T-helper 1 cell treated with Interleukin-12 subunit alpha and Interleukin-12 subunit beta and Interleukin-4 antibody, amounts not matched to agents 30 ng/mL and 1 ng/mL, for 36 hours (primary cell): ENCODE measurements around the gene PTDSS2. TPM values are rescaled to one million over a fixed set of nuclear protein-coding genes. Genes with fewer than 3 reads are reported as not detected.
"Not testable (repeated sequence)": the region's sequence is repeated elsewhere in the genome, so short reads cannot be mapped to it uniquely, and the experiment has no call there.

ENCODE experiments used
- intact Hi-C: fragments of 100-400 bp; cut with micrococcal nuclease; formaldehyde crosslinking; loops from one replicate; pipeline ENCODE4 v1.15.1; 2024
- total RNA-seq: library from RNA; stranded (reverse); gene quantifications from 2 replicates; pipeline ENCODE4 v1.2.3, GENCODE V29; 2022

Gene PTDSS2
- total RNA-seq, 1 donor from 2014 or later, result 30.8 TPM

DNA sequence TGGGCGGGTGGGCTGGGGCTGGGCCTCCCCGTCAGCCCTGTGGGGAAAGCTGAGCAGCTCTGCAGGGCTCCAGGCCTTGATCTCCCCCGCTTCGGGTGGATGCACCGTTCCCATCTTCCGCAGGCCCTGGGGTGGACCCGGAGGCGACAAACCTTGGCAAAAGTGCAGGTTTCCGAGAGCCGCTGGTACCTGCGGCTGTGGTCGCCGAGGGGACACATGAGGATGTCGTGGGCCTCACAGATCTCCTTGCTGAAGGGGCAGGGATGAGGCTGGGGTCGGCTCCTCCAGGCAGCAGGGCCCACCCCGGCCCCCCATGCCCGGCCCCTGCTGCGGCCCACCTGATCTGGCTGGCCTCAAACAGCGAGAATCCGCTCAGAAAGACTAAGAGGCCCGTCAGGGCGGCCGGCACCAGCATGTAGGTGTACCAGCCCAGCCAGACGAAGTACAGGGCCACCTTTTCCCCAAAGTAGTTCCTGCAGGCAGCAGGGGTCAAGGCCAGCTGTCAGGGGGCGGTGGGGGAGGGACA, 20.1 kb upstream of the PTDSS2 start:
- intact Hi-C loops, result no loop called here

DNA sequence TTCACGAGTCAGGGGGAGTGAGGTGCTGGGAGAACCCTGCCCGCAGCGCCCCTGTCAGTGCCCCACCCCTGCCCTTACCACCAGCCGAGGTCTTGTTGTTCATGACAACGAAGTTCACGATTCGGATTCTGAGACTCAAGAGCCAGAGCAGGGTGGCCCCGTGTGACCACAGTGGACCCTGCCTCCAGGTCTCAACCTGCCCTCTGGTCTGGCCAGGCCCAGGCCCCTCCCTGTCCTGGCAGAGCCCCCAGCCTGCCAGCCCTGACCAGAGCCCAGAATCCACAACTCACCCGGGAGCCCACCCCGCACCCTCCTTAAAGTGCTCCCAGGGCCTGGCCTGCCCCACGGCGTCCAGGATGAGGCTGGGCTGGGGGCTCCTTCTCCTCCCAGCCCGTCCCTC, 18.2 kb upstream of the PTDSS2 start:
- intact Hi-C loops, result no loop called here

DNA sequence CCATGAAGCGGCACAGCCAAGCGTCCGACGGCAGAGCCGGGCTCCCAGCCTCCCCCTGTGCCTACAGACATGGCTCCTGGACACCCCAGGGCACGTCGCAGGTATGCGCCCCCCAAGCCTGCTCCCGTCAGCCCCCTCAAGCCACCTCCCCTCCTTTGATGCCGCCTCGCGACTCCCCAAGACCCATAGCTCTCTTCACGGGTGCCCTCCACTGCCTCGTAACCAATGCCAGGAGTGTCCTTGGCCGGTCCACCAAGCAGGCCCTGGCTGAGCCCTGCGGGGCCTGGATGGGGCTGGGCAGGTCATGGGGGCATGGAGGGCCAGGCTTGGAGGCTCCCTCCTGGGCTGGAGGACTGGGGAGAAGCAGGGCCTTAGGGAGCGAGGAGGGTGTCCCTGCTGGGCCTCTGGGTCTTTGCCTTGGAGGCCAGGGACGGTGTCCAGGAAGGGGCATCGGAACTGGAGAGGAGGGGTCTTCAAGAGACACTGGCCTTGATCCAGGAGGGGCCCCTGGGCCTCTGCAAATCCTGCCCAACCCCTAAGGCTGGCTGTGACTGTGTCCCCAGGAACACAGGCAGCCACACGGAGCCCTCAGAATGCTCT, 17.5 kb upstream of the PTDSS2 start:
- intact Hi-C loops, result no loop called here

DNA sequence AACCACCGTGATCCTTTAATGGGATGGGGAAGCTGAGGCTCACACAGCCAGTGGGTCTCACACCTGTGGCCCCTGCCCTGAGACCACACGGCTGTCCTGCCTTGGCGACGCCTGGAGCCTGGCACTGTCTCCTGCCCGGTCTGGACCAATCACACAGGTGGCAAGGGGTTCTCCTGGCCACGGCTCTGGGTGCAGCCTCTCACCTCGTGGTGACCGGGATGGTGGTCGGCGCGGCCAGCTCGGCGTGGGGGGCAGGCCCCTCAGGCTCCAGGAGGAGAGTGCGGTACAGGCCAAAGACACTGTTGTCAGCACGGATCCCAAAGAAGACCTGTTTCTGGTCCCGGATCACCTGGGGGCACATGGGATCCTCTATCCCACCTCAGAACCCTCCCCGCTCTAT, 17.0 kb upstream of the PTDSS2 start:
- intact Hi-C loops, result no loop called here

DNA sequence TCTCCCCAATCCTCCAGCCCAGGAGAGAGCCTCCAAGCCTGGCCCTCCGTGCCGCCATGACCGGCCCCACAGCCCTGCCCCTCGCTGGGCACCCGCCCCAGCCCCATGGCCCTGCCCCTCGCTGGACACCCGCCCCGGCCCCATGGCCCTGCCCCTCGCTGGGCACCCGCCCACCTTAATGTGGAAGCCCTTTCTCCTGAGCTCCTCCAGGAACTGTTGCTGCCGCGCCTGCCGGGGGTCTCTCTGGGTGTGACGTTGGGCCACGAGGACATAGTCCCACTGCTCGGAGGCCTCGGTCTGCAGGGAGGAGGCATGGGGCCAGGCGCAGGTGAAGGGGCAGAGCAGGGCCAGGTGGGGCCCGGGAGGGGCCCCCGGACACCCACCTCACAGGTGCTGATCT, 16.4 kb upstream of the PTDSS2 start:
- intact Hi-C loops, result no loop called here

DNA sequence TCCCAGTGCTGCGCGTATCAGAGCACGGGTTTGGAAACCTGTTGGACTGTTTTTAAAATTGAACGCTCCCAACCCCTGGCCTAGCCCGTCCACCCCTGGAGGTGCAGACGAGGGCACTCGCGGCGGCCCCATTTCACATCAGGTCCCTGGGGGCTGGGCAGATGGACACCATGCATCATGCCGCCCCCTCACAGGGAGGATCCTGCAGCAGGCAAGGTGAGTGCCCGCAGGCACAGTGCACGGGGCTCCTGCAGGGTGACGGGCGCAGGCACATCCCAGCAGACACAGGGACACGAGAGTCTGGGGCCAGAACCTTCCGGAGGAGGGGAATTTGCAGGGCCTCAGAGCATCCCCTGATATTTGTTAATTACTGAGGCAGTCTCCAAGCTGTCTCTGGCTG, 15.6 kb upstream of the PTDSS2 start:
- intact Hi-C loops, result no loop called here

DNA sequence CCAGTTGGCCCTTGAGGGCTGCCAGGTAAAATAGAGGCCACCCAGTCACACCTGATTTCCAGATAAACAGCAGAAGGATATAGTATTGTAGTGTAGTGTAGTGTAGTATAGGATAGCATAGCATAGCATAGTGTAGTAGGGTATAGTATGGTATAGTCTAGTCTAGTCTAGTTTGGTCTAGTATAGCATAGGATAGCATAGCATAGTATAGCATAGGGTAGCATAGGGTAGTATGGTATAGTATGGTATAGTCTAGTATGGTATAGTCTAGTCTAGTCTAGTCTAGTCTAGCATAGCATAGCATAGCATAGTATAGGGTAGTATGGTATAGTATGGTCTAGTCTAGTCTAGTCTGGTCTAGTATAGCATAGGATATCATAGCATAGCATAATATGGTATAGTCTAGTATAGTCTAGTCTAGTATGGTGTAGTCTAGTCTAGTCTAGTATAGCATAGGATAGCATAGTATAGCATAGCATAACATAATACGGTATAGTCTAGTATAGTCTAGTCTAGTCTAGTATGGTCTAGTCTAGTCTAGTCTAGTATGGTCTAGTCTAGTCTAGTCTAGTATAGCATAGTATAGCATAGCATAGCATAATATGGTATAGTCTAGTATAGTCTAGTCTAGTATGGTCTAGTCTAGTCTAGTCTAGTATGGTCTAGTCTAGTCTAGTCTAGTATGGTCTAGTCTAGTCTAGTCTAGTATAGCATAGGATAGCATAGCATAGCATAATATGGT, 14.9 kb upstream of the PTDSS2 start:
- intact Hi-C loops, result not testable (repeated sequence)

DNA sequence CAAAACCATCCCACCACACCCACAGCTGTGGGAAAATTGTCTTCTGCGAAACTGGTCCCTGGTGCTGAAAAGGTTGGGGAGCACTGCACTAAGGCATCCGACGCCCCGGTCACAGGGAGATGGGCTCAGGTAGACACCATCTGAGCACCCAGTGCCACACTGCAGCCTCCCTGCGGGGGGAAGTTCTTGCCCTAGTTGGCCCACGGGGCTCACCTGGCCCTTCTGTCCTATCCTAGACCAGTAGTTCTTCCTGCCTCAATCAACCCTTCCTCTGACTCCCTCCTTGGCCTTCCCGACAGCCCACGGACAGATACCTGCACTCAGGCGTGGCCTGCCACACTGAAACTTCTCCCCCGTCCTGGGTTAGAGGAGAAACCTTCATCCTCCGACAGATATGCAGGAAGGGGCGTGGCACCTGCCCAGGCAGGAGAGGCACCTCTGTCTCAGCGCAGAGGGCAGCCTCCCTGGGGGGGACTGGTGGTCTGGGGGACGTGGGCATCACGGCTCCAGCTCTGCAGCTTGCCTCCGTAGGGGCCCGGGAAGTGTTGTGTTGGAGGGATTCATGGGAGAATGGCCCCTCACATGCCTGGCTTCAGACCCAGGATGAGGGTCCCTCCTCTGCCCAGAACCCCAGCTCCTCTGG, 12.7 kb upstream of the PTDSS2 start:
- intact Hi-C loops, result no loop called here

DNA sequence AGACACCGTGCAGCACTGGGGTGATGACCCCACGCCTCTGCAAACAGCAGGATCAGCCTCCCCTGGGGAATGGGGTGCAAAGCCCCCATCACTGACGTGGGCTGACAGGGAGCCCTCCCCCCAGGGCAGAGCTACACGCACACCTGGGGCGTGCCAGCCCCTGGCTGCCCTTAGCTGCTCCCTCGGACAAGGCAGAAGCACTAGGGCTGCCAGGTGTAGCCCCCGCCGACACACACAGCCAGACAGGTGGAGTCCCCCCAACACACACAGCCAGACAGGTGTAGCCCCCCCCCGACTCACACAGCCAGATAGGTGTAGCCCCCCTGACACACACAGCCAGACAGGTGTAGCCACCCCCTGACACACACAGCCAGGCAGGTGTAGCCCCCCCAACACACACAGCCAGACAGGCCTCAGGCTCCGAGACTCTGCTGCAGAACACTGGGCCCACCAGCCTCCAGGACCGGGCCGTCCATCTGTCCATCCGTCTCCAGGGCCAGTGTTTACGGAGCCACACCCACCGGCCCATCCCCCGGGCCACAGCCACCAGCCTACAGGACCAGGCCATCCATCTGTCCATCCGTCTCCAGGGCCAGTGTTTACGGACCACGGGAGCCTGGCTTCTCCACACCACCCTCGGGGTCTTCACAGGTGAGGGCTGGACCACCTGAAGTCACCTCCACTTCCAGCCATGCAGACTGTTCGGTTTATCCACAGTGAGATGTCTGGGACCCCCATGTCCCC, 11.8 kb upstream of the PTDSS2 start:
- intact Hi-C loops, result no loop called here

DNA sequence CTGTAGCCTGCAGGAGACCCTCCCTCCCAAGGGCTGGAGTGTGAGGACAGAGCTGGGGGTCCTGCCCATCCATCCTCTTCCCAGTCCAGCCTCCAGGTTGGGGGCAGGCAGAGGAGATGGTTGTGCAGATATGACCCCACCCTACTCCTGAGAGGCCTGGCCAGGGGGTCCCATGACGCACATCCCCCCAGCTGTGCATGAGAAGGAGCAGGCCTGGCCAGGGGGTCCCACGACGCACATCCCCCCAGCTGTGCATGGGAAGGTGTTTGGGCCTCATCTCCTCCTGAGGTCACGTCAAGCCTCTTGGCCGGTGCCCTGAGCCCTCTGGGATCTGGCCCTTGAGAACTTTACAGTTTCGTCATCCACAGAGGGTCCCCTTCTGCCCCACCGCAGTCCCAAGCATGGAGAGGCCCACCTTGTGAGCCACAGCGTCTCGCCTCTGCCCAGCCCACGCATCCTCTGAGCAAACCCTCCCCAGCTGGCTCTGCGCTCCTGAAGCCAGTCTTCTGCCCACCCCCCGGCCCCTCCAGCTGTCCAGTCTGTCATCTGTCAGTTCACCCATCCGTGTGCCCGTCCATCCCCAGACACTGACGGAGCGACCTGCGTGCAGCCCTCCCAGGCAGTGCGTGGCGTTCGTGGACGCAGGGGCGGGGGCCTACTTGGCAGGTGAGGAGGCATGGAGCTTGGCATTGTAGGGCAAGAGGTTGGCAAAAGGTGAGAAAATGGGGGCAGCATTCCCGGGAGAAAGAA, 10.6 kb upstream of the PTDSS2 start:
- intact Hi-C loops, result no loop called here

DNA sequence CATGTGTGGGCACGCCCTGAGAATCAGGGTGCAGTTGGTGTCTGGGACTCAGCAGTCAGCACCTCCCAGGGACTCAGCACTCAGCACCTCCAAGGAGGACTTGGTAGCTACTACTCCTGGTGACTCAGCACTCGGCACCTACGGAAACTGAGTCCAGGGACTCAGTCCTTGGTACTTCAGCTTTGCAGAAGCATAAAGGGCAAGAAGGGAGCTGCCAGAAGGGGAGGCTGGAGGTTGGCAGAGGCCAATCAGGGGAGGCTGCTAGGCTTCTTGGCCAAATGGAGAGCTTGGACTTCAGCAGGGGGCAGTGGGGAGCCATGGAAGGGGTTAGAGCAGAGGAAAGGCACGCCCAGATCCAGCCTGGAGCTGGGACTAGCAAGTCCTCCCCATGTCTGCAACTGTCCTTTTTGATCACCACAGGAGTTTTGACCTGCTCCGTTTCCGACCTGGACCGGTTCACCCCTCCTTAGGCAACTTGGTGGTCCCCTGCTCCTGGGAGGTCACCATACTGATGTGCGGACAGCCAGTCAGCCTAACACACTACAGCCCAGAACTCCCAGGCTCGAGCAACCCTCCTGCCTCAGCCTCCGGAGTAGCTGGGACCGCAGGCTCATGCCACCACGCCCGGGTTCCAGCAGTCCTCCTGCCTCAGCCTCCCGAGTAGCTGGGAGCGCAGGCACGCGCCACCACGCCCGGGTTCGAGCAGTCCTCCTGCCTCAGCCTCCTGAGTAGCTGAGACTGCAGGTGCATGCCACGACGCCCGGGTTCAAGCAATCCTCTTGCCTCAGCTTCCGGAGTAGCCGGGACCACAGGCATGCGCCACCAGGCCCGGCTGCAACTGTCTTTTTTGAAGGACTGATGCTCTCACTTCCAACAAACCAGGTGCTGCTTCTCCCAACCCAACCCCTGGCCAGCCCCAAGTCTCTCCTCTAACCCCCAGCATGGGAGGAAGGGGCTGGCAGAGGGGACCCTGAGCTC, 9.7 kb upstream of the PTDSS2 start:
- intact Hi-C loops, result no loop called here

DNA sequence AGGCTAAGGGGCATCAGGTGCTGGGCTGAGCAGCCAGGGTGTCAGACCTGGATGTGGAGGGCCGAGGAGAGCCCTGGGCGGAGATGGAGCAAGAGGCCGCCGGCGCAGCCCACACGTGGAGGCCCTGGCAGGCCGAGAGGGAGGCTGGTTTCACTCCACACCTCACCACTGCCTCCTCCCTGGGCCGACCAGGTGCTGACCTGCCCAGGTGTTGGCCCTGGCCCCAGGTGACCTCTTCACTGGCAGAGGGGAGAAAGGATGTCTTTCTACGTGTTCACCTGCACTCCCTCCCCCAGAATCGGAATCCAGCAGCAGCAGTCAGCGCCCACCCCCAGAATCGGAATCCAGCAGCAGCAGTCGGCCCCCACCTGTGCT, 9.0 kb upstream of the PTDSS2 start:
- intact Hi-C loops, result no loop called here

DNA sequence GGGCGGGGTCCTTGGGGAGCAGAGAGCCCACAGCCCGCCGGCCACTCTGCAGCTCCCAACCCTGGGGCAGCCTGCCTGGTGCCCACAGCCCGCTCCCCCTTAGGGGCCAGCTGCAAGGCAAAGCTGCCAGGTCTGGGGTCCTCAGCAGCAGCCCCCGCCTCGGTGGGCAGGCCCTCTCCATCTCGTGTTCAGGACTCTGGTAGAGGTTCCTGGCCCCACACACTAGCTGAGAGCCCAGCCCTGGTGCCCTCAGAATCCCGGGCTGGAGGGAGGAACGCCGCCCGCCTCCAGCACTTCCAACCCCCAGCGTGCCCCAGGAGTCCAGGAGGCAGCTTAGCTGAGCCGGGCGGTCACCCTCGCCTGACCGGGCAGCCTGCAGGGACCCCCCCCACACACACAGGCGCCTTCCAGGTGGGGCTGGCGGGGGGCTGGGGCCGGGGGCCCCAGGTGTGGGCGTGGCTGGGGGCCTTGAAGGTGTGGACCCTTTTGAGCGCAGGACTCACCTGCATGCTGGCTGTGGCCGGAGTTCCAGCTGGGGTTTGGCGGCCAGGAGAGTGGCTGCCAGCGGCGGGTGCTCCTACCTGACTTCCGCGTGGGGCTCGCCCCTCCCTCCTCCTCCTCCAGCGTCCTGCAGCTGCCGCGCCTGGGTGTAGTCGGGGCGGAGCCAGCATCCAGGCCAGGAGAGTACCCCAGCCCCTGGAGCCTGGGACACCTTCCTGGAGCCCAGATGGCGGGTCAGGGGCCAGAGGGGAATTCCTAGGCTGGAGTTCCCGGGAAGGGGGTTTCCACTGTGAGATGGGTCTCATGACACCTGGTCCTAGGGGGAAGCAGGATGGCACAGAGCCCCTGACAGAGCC, 8.4 kb upstream of the PTDSS2 start, which contains the start of gene ANO9:
TSS of gene ANO9 (minus strand) at position 594 of the 857 bp plus-strand sequence. CDS start at position 509, 85 bp downstream.
- intact Hi-C loops, result no loop called here

DNA sequence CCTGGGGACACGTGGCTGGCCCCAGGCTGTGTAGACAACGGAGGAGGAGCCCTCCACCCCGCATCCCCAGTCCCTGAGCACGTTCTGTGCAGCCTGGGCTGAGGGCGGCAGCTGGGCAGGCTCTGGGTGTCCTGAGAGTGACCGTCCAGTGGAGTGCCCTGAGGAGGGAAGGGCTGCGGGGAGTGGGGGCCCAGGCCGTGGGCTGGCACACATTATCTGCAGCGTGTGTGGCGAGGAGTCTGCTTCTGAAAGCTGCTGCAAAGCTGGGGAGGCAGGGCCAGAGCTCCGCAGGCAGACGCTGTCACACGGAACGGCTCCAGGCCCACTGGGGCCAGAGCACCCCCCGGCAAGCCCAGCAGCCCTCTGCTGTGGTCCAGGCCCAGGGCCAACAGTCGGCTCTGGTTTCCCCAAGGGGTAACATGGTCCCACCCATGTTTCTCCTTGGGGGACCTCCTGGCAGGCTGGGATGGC, 7.4 kb upstream of the PTDSS2 start:
- intact Hi-C loops, result no loop called here

DNA sequence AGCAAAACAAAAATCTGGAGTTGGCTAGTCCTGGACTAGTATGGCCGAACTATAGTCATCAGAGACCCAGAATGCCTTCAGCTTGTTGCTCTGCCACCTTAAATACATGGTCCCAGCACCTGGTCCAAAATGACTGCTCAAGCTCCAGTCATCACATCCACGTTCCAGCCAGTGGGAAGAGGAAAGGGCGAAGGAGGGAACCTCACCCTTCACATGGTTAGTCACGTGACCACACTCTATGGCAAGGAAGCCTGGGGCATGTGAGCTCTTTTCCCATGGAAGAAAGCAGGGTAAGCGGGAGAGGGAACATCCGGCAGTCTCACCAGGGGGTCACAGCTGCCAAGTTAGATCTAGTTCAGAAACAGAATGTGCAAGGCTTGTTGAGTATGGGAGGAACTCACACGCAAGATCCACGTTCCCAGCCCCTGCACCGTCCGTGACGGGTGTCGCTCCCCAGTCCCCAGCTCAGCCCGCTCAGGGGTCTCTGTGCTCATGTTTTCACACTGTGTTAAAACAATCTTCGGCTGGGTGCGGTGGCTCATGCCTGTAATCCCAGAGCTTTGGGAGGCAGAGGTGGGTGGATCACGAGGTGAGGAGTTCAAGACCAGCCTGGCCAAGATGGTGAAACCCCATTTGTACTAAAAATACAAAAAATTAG, 6.4 kb upstream of the PTDSS2 start:
- intact Hi-C loops, result no loop called here

DNA sequence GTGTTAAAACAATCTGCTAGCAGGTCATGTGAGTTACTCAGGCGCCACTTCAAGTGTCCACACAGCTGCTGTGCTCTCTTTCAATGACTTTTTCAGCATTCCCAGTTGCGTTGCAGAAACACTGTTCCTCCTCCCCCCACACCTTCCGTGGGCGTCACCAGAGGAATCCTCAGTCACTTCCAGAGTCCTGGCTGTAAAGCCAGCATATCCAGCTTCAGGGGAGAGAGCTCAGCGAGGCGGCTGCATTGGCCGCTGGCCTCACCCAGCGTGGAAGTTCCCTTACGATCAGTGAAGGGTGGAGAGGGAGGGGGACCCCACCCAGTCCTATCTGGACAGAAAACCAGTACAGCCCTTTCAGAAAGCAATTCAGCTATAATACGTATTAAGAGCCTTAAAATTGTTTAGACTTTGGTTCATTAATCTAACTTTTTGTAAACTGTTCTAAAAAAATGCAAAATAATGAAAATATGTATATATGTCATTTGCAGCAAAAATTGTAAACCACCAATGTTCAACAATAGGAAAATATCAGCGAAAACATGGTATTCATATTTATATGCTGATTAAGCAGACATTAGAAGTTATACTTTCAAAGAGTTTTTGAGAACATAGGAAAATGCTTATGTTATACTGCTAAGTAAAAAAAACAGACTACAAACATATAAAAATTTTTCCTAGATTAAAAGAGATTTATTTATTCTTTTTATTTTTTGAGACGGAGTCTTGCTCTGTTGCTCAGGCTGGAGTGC, 5.5 kb upstream of the PTDSS2 start:
- intact Hi-C loops, result loop anchor here (5.0 kb wide), 1 partner anchor 87 kb away; no protein-coding TSS in a partner anchor
